Measurements from ENCODE around the gene PCBP4. TPM values are rescaled to one million over a fixed set of nuclear protein-coding genes. Genes with fewer than 3 reads are reported as not detected.
"Not testable (repeated sequence)": the region's sequence is repeated elsewhere in the genome, so short reads cannot be mapped to it uniquely, and the experiment has no call there.

The PCBP4 gene
- total RNA-seq, 2 donors from 2014 or later = 73.8 to 119 TPM

DNA sequence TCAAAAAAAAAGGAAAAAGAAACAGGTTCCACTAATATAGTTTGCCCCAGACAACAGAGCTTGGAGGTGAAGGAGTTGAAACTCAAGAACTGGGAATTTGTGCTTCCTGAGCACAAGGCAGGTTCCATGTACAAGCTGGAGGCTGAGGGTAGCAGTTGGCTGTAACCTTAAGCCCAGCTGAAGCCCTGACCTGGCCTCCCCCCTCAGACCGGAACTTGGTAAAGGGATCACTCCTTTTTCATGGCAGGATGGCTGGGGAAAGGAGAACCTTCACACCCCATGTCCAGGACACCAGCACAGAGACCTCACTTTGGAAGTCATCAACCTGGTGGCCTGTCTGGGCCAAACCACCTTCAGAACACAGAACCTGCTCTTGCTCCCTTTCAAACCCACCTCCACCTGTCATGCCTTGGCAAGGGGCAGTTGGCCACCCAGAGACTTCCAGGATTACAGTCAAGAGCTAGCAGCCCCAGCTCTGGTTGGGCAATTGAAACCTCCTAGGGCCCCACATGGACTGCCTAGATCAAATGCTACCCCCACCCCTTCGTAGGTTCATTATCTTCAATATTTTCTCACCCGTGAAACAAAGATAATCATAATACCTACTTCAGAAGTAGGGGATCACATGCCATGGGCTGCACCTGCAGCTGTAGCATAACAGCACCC lies 24.9 kb upstream of the PCBP4 start:
- Histone ChIP-seq H3K36me3 (peaks cover 35% of the 10 kb centered on the region), H3K9me3 (no peaks in the 10 kb centered on the region), H3K4me1 (peaks cover 0 to 19% of the 10 kb centered on the region in 2 donors), H3K27ac (no peak overlapping the region), H3K4me3 (no peak overlapping the region), H3K27me3 (no peaks in the 10 kb centered on the region)
- no peak for DNase-seq (ENCODE audit: low spot score)
- TF ChIP-seq, protein P1, sequence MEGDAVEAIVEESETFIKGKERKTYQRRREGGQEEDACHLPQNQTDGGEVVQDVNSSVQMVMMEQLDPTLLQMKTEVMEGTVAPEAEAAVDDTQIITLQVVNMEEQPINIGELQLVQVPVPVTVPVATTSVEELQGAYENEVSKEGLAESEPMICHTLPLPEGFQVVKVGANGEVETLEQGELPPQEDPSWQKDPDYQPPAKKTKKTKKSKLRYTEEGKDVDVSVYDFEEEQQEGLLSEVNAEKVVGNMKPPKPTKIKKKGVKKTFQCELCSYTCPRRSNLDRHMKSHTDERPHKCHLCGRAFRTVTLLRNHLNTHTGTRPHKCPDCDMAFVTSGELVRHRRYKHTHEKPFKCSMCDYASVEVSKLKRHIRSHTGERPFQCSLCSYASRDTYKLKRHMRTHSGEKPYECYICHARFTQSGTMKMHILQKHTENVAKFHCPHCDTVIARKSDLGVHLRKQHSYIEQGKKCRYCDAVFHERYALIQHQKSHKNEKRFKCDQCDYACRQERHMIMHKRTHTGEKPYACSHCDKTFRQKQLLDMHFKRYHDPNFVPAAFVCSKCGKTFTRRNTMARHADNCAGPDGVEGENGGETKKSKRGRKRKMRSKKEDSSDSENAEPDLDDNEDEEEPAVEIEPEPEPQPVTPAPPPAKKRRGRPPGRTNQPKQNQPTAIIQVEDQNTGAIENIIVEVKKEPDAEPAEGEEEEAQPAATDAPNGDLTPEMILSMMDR (IDR thresholded peaks at IDR 0.05) = no peak

DNA sequence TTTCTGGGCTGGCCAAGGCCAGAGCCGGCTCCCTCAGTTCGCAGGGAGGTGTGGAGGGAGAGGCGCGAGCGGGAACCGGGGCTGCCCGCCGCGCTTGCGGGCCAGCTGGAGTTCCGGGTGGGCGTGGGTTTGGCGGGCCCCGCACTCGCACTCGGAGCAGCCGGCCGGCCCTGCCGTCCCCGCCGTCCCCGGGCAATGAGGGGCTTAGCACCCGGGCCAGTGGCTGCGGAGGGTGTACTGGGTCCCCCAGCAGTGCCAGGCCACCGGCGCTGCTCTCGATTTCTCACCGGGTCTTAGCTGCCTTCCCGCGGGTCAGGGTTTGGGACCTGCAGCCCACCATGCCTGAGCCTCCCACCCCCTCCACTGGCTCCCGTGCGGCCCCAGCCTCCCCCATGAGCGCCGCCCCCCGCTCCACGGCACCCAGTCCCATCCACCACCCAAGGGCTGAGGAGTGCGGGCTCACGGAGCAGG lies 23.3 kb upstream of the PCBP4 start:
- not testable (repeated sequence) for H3K27ac ChIP-seq; H3K4me3 ChIP-seq; H3K27me3 ChIP-seq; DNase-seq (ENCODE audit: low spot score); H3K9me3 ChIP-seq
- Histone ChIP-seq H3K4me1 (peaks cover 0 to 19% of the 10 kb centered on the region in 2 donors), H3K36me3 (peaks cover 35% of the 10 kb centered on the region)

DNA sequence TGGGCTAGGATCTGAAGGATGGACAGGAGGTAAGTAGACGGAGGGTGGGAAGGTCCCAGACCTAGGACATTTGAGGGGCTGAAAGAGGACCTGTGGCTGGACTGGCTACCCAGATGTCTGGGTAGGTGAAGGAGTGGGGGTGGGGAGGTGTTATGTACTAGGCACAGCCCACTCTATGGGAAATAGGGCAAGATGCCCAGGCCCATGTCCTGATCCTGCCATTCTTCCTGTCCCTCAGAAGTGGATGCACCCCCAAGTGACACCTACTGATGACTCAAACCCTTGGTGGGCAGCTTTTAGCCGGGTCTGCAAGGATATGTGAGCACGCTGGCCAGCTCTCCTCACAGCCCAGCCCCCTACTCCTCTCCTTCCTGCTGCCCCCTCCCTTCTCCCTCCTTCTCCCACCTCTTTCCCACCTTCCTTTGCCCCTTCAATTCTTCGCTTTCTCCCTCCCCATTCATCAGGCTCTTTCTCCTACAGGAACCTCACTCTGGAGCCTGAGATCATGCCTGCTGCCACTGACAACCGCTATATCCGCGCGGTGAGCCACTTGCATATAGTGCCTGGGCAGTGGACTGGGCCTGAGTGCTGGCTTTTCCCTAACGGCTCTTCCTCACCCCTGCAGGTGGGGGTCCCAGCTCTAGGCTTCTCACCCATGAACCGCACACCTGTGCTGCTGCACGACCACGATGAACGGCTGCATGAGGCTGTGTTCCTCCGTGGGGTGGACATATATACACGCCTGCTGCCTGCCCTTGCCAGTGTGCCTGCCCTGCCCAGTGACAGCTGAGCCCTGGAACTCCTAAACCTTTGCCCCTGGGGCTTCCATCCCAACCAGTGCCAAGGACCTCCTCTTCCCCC lies 21.3 kb upstream of the PCBP4 start:
- Histone ChIP-seq H3K9me3 (no peaks in the 10 kb centered on the region), H3K27me3 (no peaks in the 10 kb centered on the region), H3K27ac (no peak overlapping the region), H3K4me1 (peaks cover 0 to 12% of the 10 kb centered on the region in 2 donors), H3K4me3 (no peak overlapping the region), H3K36me3 (peaks cover 21% of the 10 kb centered on the region)
- no peak for DNase-seq (ENCODE audit: low spot score)
- TF ChIP-seq, protein P1 (IDR thresholded peaks at IDR 0.05) = no peak

DNA sequence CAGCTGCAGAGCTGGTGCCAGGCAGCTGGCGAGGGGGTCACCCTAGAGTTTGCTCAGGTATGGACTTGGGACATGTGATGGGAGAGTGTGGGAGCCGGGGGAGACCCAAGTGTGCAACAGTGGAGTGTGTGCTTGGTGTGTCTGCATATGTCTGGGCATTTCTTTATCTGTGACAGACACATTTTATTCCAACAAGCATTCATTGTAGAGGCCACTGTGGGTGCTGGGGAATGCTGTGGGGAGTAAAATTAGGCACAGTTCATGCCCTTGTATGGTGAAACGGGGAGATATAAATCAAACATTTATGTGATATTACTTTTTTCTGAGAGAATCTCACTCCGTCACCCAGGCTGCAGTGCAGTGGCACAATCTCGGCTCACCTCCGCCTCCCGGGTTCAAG lies 20.3 kb upstream of the PCBP4 start:
- TF ChIP-seq, protein P1 (IDR thresholded peaks at IDR 0.05) = no peak
- Histone ChIP-seq H3K4me3 (no peak overlapping the region), H3K27me3 (no peaks in the 10 kb centered on the region), H3K36me3 (peaks cover 14% of the 10 kb centered on the region), H3K27ac (no peak overlapping the region), H3K9me3 (no peaks in the 10 kb centered on the region), H3K4me1 (peaks cover 0 to 18% of the 10 kb centered on the region in 2 donors)
- DNase-seq (ENCODE audit: low spot score) = no peak

DNA sequence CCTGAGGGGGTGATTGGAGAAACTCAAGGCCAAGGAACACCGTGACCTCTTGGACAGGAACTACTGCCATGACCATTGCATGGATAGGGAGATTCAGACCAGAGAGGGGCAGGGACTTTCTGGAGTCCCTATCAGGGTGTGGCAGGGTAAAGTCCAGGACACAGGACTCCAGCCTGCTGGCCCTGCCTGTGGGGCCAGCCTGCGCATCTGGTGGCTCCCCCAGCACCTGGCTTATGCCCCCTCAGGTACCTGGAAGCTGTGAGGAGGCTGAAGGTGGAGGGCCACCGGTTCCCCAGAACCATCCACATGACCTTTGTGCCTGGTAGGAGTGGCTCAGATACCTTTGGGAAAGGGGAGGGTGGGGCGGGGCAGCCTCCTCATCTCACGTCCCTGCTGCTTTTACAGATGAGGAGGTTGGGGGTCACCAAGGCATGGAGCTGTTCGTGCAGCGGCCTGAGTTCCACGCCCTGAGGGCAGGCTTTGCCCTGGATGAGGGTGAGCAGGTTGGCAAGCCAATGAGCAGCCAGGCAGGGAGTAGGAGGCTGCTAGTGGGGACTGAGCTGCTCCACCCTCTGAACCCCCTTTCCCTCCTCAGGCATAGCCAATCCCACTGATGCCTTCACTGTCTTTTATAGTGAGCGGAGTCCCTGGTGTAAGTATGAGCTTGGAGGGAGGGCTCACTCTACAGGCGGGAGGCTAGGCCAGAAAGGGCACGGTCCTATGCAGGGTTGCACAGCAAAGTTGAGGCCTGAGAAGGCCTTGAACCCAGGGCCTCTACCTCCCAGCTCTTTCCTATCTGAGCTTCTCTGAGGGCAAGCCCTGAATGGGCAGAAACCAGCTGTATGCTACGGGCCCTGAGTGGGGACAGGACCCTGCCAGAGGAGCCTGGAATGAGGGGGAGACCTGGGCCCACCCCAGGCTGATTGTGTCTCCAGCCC lies 19.0 kb upstream of the PCBP4 start:
- Histone ChIP-seq H3K27ac (no peak overlapping the region), H3K27me3 (no peaks in the 10 kb centered on the region), H3K4me1 (peaks cover 0 to 26% of the 10 kb centered on the region in 2 donors), H3K36me3 (peaks cover 2% of the 10 kb centered on the region), H3K9me3 (no peaks in the 10 kb centered on the region), H3K4me3 (no peak overlapping the region)
- no peak for DNase-seq (ENCODE audit: low spot score)
- TF ChIP-seq, protein P1 (IDR thresholded peaks at IDR 0.05) = no peak

Measured in right atrium auricular region (tissue), 2 donors.